Tibial nerve (tissue), 3 donors: ENCODE measurements around the gene DCP1B.

ENCODE experiments used
- EP300 ChIP-seq, 2 donors: sonication (generic); formaldehyde crosslinking; IDR thresholded peaks; one replicate each; pipeline ENCODE4 v1.6.1; 2017; ENCODE audit warnings: antibody characterized with exemption in 2 of 2, mild to moderate bottlenecking in 1 of 2
- POLR2A ChIP-seq, 2 donors: fragments of 450-650 bp; IDR thresholded peaks; one replicate each; pipeline ENCODE4 v1.6.1; 2017; ENCODE audit warnings: antibody characterized with exemption in 2 of 2, mild to moderate bottlenecking in 2 of 2, moderate library complexity in 2 of 2

GRCh38 chr12:2029851-2030250 lies 25.6 kb upstream of the DCP1B start:
- no peak for TF ChIP-seq POLR2A (IDR thresholded peaks at IDR 0.05)
- no peak for TF ChIP-seq EP300 (IDR thresholded peaks at IDR 0.05)
